DMS153 (cell line): ENCODE results near the gene COX19.
"Not testable (repeated sequence)": the region's sequence is repeated elsewhere in the genome, so short reads cannot be mapped to it uniquely, and the experiment has no call there.

Source experiments
- DNase-seq: peaks from one replicate; lab custom pipeline; 2025; lab: John Stamatoyannopoulos, UW

COX19 gene

DNA sequence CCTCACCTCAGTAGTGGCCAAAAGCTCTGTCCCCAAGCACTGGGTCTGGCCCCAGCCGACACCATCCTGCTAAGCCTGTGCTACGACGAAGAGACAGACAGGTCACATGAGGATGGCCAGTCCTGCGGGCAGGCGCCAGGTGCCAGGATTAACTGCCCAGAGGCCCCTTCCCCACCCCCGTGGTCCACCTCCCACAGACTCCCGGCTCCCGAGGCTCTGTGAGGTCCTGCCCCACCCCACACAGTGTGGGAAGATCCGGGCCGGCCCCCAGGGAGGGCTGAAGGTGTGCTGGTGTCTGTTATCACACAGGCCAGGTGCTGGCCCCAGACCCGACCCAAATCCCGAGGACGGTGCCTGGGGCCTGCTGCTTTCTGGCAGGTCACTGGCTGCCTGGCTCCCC is 34.9 kb upstream of the COX19 start:
- no peak for DNase-seq

DNA sequence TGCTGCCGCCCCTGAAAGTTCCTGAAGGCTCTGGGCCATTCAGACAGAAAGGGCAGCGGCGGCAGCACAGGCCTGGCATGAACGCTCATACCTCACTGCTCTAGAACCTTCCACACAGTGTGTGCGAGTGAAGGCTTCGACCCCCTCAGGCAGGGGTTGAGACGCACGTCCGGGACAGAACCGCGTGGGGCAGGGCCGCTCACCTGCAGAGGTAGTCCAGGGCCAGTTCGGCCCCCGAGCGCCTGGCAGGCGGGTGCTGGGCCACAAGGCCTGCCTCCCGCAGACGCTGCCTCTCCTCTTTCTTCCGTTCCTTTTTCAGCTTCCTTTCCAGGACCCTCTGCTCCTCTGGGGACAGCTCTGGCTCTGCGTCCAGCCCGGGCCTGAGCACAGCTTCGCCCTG is 34.4 kb upstream of the COX19 start:
- no peak for DNase-seq

DNA sequence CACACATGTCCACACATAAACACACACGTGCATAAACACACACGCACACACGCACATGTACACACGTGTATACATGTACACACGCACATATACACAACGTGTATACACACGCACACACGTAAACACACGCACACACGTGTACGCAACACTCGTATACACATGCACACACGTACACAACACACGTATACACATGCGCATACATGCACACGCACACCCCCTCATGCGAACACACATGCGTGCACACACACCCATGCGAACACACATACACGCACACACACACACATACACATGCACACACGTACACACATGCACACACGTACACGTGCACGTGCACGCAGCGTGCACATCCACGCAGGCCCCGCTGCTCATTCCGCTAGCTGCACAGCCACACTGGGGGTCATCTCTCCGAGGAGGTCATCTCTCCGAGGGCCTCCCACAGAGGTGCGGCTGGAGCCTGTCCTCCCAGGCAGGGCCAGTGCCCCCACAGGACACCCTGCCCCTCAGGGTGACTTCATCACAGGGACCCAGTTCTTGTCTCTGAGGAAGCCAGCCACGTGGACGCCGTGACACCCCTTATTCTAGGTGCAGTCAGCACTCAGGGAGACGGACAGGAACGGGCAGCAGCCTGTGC is 33.5 kb upstream of the COX19 start:
- no peak for DNase-seq

DNA sequence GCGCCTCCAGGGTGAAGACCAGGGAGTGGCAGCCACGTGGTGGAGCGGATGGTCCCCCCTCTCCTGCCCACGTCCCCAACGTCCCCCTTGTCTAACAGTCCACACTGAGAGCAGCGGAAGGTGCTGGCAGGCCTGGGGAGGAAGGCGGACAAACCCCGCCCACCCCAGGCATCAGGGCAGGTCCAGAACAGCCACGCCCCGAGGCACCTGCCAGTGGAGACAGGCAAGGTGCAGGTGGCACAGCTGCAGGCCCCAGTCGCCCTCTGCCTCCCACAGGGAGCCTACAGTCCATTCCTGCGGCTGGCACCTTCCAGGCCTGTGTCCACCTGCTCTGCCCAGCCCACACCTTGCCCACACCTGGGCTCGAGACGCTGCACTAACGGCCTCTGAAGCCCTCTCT is 32.6 kb upstream of the COX19 start:
- DNase-seq, result no peak

DNA sequence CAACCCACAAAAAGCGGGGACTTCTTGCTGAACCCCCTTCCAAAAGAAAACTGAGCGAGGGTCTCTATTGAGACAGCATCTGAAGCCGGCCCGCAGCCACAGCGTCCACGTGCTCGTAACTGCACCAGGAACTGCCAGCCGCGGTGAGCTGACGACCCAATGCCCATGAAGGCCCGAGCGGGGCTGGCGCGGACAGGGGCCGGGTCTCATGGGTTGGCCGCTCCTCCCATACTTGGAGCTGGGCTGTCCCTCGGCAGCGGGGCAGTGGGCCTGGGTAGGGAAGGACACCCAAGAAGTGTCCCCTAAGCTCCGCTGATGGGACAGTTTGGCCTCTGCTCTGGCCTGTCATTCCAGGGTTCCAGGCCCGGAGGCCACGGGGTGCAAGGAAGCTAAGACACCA is 30.0 kb upstream of the COX19 start:
- DNase-seq, result no peak

DNA sequence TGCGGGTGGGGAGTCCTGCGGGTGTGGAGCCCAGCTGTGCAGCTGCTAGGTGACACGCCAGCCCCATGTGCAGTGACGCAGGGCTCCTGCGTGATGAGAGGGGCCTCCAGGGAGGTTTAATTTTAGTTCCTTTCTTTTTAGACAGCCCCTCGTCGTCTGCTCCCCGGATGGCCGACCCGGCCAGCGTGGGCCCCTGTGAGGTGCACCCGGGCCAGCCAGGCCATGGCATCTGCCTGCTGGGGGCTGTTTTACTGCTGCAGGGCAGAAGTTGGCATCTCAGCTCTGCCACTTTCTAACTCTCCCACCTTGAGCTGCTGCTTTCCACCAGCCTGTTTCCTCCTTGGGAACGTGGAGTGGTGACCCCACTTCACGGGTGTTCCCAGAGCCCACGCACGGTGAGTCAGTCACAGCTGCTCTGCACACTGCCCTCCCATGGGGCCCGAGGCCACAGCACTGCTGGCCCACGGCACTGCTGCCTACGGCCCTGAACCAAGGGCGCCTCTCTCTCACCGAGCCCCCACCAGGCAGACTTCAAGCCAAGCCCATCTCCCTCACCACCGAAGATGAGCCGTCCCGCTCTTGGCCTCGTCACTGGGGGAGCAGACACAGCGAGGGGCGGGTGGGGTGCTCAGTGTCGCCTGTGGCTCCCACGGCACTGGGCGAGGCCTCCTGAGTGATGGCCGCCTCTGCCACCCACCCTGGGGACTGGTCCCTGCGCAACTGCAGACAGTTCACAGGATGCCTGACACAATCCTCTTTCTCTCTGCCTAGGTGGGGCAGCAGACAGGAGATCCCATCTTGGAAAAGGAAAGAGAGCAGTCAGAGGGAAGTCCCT is 28.9 kb upstream of the COX19 start:
- DNase-seq, result no peak

DNA sequence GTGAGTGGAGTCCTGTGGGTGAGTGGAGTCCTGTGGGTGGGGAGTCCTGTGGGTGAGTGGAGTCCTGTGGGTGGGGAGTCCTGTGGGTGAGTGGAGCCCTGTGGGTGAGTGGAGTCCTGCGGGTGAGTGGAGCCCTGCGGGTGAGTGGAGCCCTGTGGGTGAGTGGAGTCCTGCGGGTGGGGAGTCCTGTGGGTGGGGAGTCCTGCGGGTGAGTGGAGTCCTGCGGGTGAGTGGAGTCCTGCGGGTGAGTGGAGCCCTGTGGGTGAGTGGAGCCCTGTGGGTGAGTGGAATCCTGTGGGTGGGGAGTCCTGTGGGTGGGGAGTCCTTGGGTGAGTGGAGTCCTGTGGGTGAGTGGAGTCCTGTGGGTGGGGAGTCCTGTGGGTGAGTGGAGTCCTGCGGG is 27.1 kb upstream of the COX19 start:
- DNase-seq, result not testable (repeated sequence)

DNA sequence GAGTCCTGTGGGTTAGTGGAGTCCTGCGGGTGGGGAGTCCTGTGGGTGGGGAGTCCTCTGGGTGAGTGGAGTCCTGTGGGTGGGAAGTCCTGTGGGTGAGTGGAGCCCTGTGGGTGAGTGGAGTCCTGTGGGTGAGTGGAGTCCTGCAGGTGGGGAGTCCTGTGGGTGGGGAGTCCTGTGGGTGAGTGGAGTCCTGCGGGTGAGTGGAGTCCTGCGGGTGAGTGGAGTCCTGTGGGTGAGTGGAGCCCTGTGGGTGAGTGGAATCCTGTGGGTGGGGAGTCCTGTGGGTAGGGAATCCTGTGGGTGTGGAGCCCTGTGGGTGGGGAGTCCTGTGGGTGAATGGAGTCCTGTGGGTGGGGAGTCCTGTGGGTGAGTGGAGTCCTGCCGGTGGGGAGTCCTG is 26.7 kb upstream of the COX19 start:
- DNase-seq, result not testable (repeated sequence)

DNA sequence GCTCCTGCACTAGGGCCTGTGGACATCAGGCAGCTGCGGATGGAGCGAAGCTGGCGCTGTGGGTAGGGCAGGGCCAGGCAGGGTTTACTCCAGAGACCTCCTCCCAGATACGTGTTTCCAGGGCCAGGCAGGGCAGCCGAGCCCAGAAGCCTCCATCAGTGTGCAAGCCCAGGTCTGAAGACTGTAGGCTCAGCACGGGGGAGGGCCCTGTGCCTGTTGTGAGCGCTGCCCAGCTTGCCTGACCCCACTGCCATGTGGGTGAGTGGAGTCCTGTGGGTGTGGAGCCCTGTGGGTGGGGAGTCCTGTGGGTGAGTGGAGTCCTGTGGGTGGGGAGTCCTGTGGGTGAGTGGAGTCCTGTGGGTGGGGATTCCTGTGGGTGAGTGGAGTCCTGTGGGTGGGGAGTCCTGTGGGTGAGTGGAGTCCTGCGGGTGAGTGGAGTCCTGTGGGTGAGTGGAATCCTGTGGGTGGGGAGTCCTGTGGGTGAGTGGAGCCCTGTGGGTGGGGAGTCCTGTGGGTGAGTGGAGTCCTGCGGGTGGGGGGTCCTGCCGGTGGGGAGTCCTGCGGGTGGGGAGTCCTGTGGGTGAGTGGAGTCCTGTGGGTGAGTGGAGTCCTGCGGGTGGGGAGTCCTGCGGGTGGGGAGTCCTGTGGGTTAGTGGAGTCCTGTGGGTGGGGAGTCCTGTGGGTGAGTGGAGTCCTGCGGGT is 25.9 kb upstream of the COX19 start:
- not testable (repeated sequence) for DNase-seq

DNA sequence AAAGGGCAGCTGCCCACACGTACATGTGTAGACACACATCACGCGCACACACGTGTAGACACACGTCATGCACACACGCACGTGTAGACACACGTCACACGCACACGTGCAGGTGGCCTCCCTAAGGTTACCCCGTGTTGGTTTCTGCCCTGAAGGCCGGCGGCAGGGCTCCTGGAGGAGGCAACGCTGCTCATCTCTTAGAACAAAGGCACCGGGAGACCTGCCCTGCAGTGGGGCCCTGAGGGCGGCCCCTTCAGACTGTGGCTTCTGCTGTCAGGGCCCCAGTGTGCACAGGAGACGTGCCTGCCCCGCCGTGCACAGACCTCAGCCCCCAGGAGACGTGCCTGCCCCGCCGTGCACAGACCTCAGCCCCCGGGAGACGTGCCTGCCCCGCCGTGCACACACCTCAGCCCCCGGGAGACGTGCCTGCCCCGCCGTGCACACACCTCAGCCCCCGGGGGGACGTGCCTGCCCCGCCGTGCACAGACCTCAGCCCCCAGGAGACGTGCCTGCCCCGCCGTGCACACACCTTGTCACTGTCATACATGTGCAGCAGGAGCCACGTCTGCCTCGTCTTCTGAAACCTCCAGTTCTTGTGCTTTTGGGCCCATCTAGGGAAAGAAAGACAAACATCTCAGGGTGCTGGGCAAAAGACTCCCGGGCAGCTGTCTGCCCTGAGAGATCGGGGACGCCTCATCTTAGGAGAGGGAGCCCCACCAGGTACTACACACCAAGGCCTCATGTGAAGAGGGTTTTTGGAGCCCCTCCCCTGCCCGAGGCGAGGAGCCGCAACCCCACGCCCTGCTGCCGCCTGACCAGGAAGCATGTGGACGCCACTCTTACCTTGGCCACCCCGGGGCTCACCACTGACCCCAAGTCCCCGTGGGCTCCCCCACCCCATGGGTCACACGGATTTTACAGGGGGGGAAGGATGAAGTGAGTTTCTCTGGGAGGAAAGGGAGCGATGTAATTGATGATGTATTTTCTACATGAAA is 24.9 kb upstream of the COX19 start:
- no peak for DNase-seq

DNA sequence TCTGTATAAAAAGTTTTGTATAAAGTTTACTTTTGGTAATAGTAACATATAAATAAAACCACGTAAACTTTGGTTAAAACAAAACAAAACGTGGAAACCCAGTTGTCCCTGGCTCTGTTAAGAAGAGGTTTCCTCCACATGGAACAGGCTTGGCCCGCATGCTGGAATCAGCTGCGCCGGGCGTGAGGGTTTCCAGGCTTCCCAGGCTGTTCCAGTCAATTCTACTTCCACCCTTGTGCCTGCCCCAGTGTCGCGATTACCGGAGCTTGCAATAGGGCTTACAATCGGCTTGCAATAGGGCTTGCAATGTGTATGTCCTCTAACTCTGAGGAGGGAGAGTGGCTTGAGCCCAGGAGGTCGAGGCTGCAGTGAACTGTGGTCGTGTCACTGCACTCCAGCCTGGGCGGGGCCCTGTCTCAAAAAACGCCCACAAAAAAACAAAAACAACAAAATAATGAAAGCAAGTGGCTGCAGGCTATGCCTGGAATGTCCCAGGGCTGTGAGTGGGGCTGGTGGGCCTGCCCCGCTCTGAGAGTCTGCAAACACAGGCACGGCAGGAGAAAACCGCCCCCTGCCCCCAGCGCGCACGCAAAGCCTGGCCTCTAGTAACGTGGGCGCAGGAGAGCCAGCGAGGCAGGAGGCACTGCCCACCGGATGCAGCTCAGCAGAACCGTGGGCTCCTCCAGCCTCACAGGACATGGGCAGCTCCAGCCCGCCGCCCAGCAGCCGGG is 24.0 kb upstream of the COX19 start:
- no peak for DNase-seq

DNA sequence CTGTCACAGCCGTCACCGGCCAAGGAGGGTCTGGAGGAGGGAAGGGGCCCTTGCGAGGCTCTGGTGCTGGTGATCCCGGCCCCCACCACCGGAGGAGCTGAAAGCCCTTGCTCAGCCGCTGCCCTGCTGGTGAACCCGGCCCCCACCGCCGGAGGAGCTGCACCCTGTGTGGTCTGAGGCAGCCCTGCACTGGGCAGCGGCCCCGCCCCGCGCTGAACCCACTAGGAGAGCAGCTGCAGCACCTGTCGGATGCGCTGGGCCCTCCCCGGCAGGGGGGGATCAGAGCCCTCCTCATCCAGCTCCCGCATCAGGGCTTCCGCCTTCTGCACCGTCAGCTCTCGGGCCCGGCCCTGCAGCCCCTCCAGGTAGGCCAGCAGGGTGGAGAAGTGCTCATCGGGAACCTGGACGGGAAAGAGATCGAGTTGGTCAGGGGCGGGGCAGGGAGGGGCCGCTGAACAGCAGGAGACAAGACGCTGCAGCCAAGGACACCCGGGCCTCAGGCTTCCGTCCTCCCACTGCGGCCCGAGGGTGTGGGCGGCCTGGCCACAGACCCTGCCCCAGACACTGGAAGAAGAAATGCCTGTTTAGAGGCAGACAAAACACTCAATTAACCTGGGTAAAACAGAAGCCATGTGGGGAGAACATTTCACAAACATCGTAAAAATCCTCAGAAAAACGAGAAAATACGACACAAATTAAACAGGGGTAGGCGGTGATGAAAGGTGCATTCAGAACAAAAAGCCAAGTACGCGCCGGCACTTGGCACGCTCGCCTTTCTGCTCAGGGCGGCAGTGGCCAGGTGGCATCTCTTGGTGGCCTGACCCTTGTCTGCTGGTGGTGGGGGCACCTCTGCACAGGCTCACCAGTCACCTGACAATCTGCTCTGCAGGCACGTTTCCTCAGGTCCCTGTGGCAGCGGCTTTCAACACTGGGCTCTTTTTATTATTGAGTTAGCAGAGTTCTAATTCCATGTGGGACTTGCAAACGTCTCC is 22.4 kb upstream of the COX19 start:
- no peak for DNase-seq

DNA sequence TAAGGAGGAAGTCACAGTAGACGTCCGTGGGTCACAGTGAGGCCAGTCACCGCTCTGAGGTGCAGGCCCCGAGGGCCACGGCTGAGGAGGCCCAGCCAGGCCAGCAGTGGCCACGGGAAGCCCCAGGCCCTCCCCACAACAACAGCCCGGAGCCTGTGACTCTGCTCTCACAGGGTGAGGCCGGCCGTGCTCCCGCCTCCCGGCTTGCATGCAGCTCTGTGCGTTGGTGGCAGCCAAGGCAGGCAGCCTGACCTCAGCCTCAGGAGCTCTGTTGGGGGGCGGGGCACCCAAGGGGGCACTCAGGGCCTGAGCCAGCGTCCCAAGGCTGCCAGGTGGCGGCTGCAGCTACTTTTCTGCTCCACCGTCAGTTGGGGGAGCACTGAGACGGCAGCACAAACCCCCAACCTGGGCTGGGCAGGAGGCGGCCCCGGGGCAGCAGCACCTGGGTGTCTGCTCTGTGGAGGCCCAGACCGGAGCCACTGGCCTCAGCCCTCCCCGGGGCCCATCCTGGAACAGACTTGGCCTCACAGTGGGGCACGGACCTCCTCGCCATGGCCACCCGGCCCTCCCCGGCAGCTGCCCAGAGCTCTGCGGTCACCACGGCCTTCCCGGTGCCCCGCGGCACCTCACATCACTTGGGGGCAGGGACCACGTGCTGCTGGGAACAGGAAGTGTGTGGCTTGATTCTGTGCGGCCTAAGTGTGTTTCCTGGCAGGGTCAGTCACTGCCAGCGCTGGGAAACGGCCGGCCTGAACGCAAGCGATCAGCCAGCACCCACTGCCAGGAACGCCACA is 20.9 kb upstream of the COX19 start:
- no peak for DNase-seq

DNA sequence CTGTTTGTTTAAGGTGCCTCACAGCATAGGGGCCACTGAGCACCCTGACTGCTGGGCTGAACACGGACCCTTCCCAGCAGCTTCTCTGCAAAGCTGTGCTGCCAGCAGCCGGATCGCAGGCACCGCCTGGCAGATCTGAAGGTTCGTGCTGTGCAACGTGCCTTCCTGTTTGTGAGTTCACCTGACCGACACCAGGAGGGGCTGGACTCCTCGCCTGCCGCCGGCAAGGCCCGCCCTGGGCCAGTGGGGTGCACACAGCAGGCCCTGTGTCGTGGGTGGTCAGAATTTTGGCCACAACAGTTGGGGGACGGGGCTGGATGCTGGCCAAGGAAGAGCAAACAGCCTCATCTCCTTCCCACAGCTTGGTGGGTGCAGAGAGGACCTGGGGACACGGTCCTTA is 20.2 kb upstream of the COX19 start:
- DNase-seq, result no peak

DNA sequence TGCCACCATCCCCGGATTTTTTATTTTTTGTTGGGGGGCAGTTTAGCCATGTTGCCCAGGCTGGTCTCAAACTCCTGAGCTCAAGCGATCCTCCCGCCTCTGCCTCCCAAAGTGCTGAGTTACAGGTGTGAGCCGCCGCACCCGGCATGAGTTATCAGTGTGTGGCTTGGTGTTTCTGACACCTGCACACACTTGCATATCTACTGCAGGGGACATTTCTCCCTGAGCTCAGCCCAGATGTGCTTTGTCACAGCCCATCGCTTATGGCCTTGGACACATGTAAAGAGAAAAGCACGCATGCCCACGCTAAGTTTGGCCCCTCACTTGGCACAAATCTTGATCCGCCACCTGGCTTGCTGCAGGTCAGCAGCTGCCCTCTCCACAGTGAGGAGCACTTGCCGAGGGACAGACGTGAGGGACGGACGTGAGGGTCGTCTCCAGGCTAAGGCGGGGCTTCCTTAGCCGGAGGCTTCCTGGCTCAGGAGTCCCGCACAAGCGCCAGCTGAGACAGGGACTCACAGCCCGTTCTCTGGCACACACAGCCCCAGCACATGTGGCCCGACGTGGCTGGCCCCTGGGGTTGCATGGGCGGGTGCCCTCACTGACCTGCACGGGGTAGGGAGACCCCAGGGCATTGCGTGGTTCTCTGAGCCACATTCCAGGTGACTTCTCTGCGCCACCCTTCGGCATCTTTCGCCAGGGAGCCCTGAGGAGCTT is 19.4 kb upstream of the COX19 start:
- DNase-seq, result no peak

DNA sequence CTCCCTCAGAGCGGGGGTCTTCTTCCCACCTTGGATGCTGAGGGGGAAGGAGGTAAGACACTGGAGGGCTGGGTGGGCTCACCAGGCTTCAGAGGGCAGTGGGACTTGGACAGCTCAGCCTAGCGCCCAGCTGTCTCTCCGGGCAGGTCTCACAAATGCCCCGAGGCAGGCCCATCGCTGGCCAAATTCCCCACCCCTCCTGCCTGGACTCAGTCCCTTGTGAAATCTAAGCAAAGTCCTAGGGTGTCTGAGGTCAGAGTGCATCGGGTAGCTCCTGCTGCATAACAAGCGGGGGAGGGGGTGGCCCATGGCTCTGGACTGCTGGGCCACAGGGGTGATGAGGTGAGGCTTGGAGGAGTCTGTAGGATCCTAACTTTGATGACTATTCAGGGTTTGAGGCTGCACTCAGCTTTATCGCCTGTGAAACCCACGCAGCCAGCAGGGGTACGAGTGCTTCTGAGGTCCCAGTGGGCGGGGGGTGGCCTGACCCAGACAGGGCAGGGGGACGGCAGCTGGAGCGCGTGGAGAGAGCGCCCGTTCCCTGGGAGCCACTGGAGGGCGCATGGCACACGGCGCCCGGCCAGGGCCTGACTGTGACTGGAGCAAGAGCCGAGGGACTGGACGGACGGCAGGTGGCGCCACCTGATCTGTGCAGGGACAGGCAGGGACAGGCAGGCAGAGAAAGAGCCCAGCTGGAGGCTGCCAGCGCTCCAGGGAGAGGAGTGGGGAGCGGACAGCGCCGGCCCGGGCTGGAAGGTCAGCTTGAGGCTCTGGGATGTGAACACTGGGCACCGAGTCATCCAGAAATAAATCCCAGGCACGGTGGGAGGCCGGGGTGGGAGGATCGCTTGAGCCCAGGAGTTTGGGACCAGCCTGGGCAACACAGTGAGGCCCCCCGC is 17.6 kb upstream of the COX19 start:
- peak; percentile 93 for DNase-seq
